SK-N-SH treated with all-trans-retinoic acid at 6 μM for 48 hours (cell line): ENCODE results near the gene KATNAL1.

ENCODE experiments used
- ATAC-seq: fragments of 200-7000 bp; cut with Tn5 transposase; 3 replicates; pipeline ENCODE4 v1.9.1; 2020; ENCODE audit warnings: mild to moderate bottlenecking, moderate library complexity
- ARNTL ChIP-seq: fragments of 450-650 bp; formaldehyde crosslinking; IDR thresholded peaks from 2 replicates; pipeline ENCODE4 v1.5.0; 2020; ENCODE audit warnings: low read depth, mild to moderate bottlenecking, moderate library complexity, borderline replicate concordance
- CREB5 ChIP-seq: fragments of 250-450 bp; sonication (Bioruptor Pico); IDR thresholded peaks from 2 replicates; pipeline ENCODE4 v1.5.1; 2020; ENCODE audit warnings: low read depth, mild to moderate bottlenecking, moderate library complexity
- CSRNP3 ChIP-seq: fragments of 250-450 bp; sonication (Bioruptor Pico); IDR thresholded peaks from 2 replicates; pipeline ENCODE4 v1.5.1; 2021; ENCODE audit warnings: mild to moderate bottlenecking, moderate library complexity
- ESRRG ChIP-seq: fragments of 250-450 bp; sonication (Bioruptor Pico); IDR thresholded peaks from 2 replicates; pipeline ENCODE4 v1.6.1; 2021; ENCODE audit warnings: mild to moderate bottlenecking
- GLIS3 ChIP-seq: fragments of 250-450 bp; sonication (Bioruptor Pico); IDR thresholded peaks from 2 replicates; pipeline ENCODE4 v1.5.0; 2020; ENCODE audit warnings: mild to moderate bottlenecking, moderate library complexity
- OSR1 ChIP-seq: fragments of 250-450 bp; sonication (Bioruptor Pico); IDR thresholded peaks from 2 replicates; pipeline ENCODE4 v1.8.0; 2022; ENCODE audit warnings: moderate library complexity, mild to moderate bottlenecking, inconsistent platforms
- PATZ1 ChIP-seq: fragments of 250-450 bp; sonication (Bioruptor Pico); IDR thresholded peaks from 2 replicates; pipeline ENCODE4 v1.8.0; 2020; ENCODE audit warnings: mild to moderate bottlenecking, moderate library complexity, borderline replicate concordance
- POU6F1 ChIP-seq: fragments of 250-450 bp; sonication (Bioruptor Pico); IDR thresholded peaks from 2 replicates; pipeline ENCODE4 v1.8.0; 2021; ENCODE audit warnings: low read depth, mild to moderate bottlenecking, moderate library complexity, borderline replicate concordance
- PPARA ChIP-seq: fragments of 250-450 bp; sonication (Bioruptor Pico); IDR thresholded peaks from 2 replicates; pipeline ENCODE4 v1.5.0; 2020; ENCODE audit warnings: mild to moderate bottlenecking, borderline replicate concordance
- RARB ChIP-seq: fragments of 250-450 bp; sonication (Bioruptor Pico); IDR thresholded peaks from 2 replicates; pipeline ENCODE4 v1.8.0; 2021; ENCODE audit warnings: mild to moderate bottlenecking, moderate library complexity
- SNAI2 ChIP-seq: fragments of 250-450 bp; sonication (Bioruptor Pico); IDR thresholded peaks from 2 replicates; pipeline ENCODE4 v1.5.0; 2020; ENCODE audit warnings: mild to moderate bottlenecking, moderate library complexity
- TCF4 ChIP-seq: fragments of 250-450 bp; sonication (Bioruptor Pico); IDR thresholded peaks from 2 replicates; pipeline ENCODE4 v1.8.0; 2021; ENCODE audit warnings: mild to moderate bottlenecking, moderate library complexity, borderline replicate concordance
- TOX ChIP-seq: fragments of 250-450 bp; sonication (Bioruptor Pico); IDR thresholded peaks from 2 replicates; pipeline ENCODE4 v1.8.0; 2021; ENCODE audit warnings: mild to moderate bottlenecking, moderate library complexity, borderline replicate concordance
- ZFP3 ChIP-seq: fragments of 250-450 bp; sonication (Bioruptor Pico); IDR thresholded peaks from 2 replicates; pipeline ENCODE4 v1.5.0; 2020; ENCODE audit warnings: mild to moderate bottlenecking, moderate library complexity
- ZNF565 ChIP-seq: fragments of 450-650 bp; formaldehyde crosslinking; conservative IDR thresholded peaks from 2 replicates; pipeline ENCODE4 v1.5.0; 2020; ENCODE audit warnings: low read depth, mild to moderate bottlenecking, moderate library complexity
- ZNF8 ChIP-seq: fragments of 450-650 bp; formaldehyde crosslinking; IDR thresholded peaks from 2 replicates; pipeline ENCODE4 v1.5.0; 2020; ENCODE audit warnings: mild to moderate bottlenecking, moderate library complexity

The KATNAL1 gene

GRCh38 chr13:30154531-30154930, 152.8 kb downstream of the KATNAL1 start:
- TF ChIP-seq CSRNP3 (CRISPR knock-in tag) (no peak), CREB5 (CRISPR knock-in tag) (no peak), OSR1 (CRISPR knock-in tag) (no peak), TCF4 (CRISPR knock-in tag) (no peak), POU6F1 (CRISPR knock-in tag) (no peak), ESRRG (CRISPR knock-in tag) (no peak)
- no peak for ATAC-seq

- ATAC-seq, result peak; percentile 18; the same call in 1 of the 3 replicates
- TF ChIP-seq ZFP3 (CRISPR knock-in tag), result no peak
- no peak for TF ChIP-seq PATZ1 (CRISPR knock-in tag)
- TF ChIP-seq ARNTL (CRISPR knock-in tag), result no peak
- TF ChIP-seq OSR1 (CRISPR knock-in tag), result no peak
- no peak for TF ChIP-seq SNAI2
- no peak for TF ChIP-seq POU6F1 (CRISPR knock-in tag)
- no peak for TF ChIP-seq CREB5 (CRISPR knock-in tag)
- TF ChIP-seq PPARA (CRISPR knock-in tag), result no peak
- TF ChIP-seq ZNF8 (CRISPR knock-in tag), result no peak
- no peak for TF ChIP-seq RARB (CRISPR knock-in tag)
- no peak for TF ChIP-seq TCF4 (CRISPR knock-in tag)
- TF ChIP-seq ZNF565 (CRISPR knock-in tag), result no peak
- TF ChIP-seq TOX (CRISPR knock-in tag), result no peak
- no peak for TF ChIP-seq GLIS3 (CRISPR knock-in tag)
Measured at GRCh38 chr13:30153545-30154426, 153.6 kb downstream of the KATNAL1 start.
